ENCODE data around the gene FBXO42. TPM values are rescaled to one million over a fixed set of nuclear protein-coding genes. Genes with fewer than 3 reads are reported as not detected.
A peak's percentile ranks its signal among the peaks of the same experiment; 100 is the strongest.

Gene FBXO42
- total and polyA plus RNA-seq, 12 donors = 14.0 to 44.9 (median 19.7) TPM

- no peak for DNase-seq
- H3K4me3 ChIP-seq = no peak overlapping the region
- TF ChIP-seq CTCF (IDR thresholded peaks at IDR 0.05) = no peak
- TF ChIP-seq POLR2A (IDR thresholded peaks at IDR 0.05) = no peak
- H3K9me3 ChIP-seq (replicated peaks in 1 of 3) = no peaks in the 10 kb centered on the region
- no peaks in the 10 kb centered on the region for H3K36me3 ChIP-seq (replicated peaks in 1 of 2)
- intact Hi-C loops (cut with DNase I) = no loop called here
- H3K27me3 ChIP-seq = no peaks in the 10 kb centered on the region
- H3K4me1 ChIP-seq (replicated peaks in 1 of 2) = peaks cover 21 to 66% of the 10 kb centered on the region in 2 donors
- peak overlapping the region in 1 of 5 donors; percentile 61 for H3K27ac ChIP-seq
- WGBS, 4 donors = 67 to 78% (median 68%) methylated on average over 4 of the region's 4 CpGs
Measured at GRCh38 chr1:16376971-16377370, 24.7 kb upstream of the FBXO42 start.

- WGBS, 4 donors = 21 to 41% (median 25%) methylated on average over 15 of the region's 15 CpGs
- DNase-seq = peak in 6 of 7 donors; percentile 61 to 84 (median 76)
- Histone ChIP-seq H3K4me1 (replicated peaks in 1 of 2) (peaks cover 21 to 75% of the 10 kb centered on the region in 2 donors), H3K36me3 (replicated peaks in 1 of 2) (no peaks in the 10 kb centered on the region), H3K9me3 (replicated peaks in 1 of 3) (no peaks in the 10 kb centered on the region), H3K4me3 (peak overlapping the region in 1 of 4 donors; percentile 20), H3K27me3 (no peaks in the 10 kb centered on the region), H3K27ac (peak overlapping the region; percentile 47 to 88 (median 78))
- intact Hi-C loops (cut with DNase I) = no loop called here
- TF ChIP-seq POLR2A (IDR thresholded peaks at IDR 0.05) = peak in 1 of 2 donors; percentile 31
- TF ChIP-seq CTCF (IDR thresholded peaks at IDR 0.05) = no peak
Measured at GRCh38 chr1:16375521-16376340, 23.5 kb upstream of the FBXO42 start.

GRCh38 chr1:16374266-16374665 lies 22.0 kb upstream of the FBXO42 start:
- 66 to 79% (median 71%) methylated on average over 3 of the region's 3 CpGs for WGBS, 4 donors
- no peaks in the 10 kb centered on the region for H3K9me3 ChIP-seq (replicated peaks in 1 of 3)

More at GRCh38 chr1:16374266-16374665, 22.0 kb upstream of the FBXO42 start:
- peaks cover 21 to 80% of the 10 kb centered on the region in 2 donors for H3K4me1 ChIP-seq (replicated peaks in 1 of 2)
- no peak for DNase-seq
- H3K27ac ChIP-seq = peak overlapping the region in 1 of 5 donors; percentile 18
- no peak overlapping the region for H3K4me3 ChIP-seq
- no peaks in the 10 kb centered on the region for H3K27me3 ChIP-seq
- intact Hi-C loops (cut with DNase I) = no loop called here
- TF ChIP-seq CTCF (IDR thresholded peaks at IDR 0.05) (no peak), POLR2A (IDR thresholded peaks at IDR 0.05) (no peak)
- no peaks in the 10 kb centered on the region for H3K36me3 ChIP-seq (replicated peaks in 1 of 2)
